Liver (tissue), 3 donors: ENCODE data around the gene MAPK4.
"Not testable (repeated sequence)": the region's sequence is repeated elsewhere in the genome, so short reads cannot be mapped to it uniquely, and the experiment has no call there.

ENCODE experiments used
- EGR1 ChIP-seq, 2 donors: IDR thresholded peaks; 2 replicates each; pipeline ENCODE4 v1.6.1; 2016 to 2018; ENCODE audit warnings: antibody characterized with exemption in 2 of 2, low read depth in 2 of 2
- FOXA2 ChIP-seq: IDR thresholded peaks from 2 replicates; pipeline ENCODE4 v1.6.1; 2016; ENCODE audit warnings: antibody characterized with exemption
- GABPA ChIP-seq, 2 donors: IDR thresholded peaks in 1 of 2; conservative IDR thresholded peaks in 1 of 2; 2 replicates each; pipeline ENCODE4 v1.6.1; 2016; ENCODE audit warnings: antibody characterized with exemption in 2 of 2, mild to moderate bottlenecking in 1 of 2, moderate library complexity in 1 of 2
- JUND ChIP-seq, 2 donors: IDR thresholded peaks; 2 replicates each; pipeline ENCODE4 v1.6.1; 2016; ENCODE audit warnings: antibody characterized with exemption in 2 of 2
- RAD21 ChIP-seq, 2 donors: IDR thresholded peaks; 2 replicates each; pipeline ENCODE4 v1.6.1; 2016; ENCODE audit warnings: antibody characterized with exemption in 2 of 2, mild to moderate bottlenecking in 2 of 2
- REST ChIP-seq: IDR thresholded peaks from 2 replicates; pipeline ENCODE4 v1.6.1; 2016; ENCODE audit warnings: antibody characterized with exemption, mild to moderate bottlenecking
- RXRA ChIP-seq, 2 donors: IDR thresholded peaks; 2 replicates each; pipeline ENCODE4 v1.6.1; 2017 to 2018; ENCODE audit warnings: antibody characterized with exemption in 2 of 2, mild to moderate bottlenecking in 1 of 2
- SP1 ChIP-seq: IDR thresholded peaks from 2 replicates; pipeline ENCODE4 v1.6.1; 2018; ENCODE audit warnings: antibody characterized with exemption, mild to moderate bottlenecking
- TAF1 ChIP-seq: conservative IDR thresholded peaks from 2 replicates; pipeline ENCODE4 v1.6.1; 2016; ENCODE audit warnings: antibody characterized with exemption, mild to moderate bottlenecking
- YY1 ChIP-seq: IDR thresholded peaks from 2 replicates; pipeline ENCODE4 v1.6.1; 2016; ENCODE audit warnings: antibody characterized with exemption, mild to moderate bottlenecking
- TF ChIP-seq, protein P1 (sequence below): fragments of 150-350 bp; IDR thresholded peaks from 2 replicates; pipeline ENCODE4 v1.5.1; 2017; ENCODE audit warnings: improper control_type of control experiment, low read depth, low read length; ENCODE audit not compliant: missing input control
- TF ChIP-seq, protein P2 (sequence below): IDR thresholded peaks from 2 replicates; pipeline ENCODE4 v1.6.1; 2016; ENCODE audit warnings: antibody characterized with exemption
- TF ChIP-seq, protein P3 (sequence below): IDR thresholded peaks from 2 replicates; pipeline ENCODE4 v1.6.1; 2016; ENCODE audit warnings: antibody characterized with exemption
- donor health status: healthy.
- donor health status: healthy.

- TF ChIP-seq, protein P1, sequence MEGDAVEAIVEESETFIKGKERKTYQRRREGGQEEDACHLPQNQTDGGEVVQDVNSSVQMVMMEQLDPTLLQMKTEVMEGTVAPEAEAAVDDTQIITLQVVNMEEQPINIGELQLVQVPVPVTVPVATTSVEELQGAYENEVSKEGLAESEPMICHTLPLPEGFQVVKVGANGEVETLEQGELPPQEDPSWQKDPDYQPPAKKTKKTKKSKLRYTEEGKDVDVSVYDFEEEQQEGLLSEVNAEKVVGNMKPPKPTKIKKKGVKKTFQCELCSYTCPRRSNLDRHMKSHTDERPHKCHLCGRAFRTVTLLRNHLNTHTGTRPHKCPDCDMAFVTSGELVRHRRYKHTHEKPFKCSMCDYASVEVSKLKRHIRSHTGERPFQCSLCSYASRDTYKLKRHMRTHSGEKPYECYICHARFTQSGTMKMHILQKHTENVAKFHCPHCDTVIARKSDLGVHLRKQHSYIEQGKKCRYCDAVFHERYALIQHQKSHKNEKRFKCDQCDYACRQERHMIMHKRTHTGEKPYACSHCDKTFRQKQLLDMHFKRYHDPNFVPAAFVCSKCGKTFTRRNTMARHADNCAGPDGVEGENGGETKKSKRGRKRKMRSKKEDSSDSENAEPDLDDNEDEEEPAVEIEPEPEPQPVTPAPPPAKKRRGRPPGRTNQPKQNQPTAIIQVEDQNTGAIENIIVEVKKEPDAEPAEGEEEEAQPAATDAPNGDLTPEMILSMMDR: not testable (repeated sequence)
- not testable (repeated sequence) for TF ChIP-seq TAF1; SP1; JUND (IDR thresholded peaks at IDR 0.05); REST; RXRA (IDR thresholded peaks at IDR 0.05); YY1; FOXA2; GABPA (IDR thresholded peaks at IDR 0.05 in 1 of 2, conservative IDR thresholded peaks at IDR 0.05 in 1 of 2); EGR1 (IDR thresholded peaks at IDR 0.05; ENCODE audit: low read depth in 2 of 2); RAD21 (IDR thresholded peaks at IDR 0.05)
- TF ChIP-seq, protein P2, sequence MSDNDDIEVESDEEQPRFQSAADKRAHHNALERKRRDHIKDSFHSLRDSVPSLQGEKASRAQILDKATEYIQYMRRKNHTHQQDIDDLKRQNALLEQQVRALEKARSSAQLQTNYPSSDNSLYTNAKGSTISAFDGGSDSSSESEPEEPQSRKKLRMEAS: not testable (repeated sequence)
- TF ChIP-seq, protein P3, sequence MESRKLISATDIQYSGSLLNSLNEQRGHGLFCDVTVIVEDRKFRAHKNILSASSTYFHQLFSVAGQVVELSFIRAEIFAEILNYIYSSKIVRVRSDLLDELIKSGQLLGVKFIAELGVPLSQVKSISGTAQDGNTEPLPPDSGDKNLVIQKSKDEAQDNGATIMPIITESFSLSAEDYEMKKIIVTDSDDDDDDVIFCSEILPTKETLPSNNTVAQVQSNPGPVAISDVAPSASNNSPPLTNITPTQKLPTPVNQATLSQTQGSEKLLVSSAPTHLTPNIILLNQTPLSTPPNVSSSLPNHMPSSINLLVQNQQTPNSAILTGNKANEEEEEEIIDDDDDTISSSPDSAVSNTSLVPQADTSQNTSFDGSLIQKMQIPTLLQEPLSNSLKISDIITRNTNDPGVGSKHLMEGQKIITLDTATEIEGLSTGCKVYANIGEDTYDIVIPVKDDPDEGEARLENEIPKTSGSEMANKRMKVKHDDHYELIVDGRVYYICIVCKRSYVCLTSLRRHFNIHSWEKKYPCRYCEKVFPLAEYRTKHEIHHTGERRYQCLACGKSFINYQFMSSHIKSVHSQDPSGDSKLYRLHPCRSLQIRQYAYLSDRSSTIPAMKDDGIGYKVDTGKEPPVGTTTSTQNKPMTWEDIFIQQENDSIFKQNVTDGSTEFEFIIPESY: not testable (repeated sequence)
These were observed 42.6 kb upstream of the MAPK4 start for GRCh38 chr18:50517277-50517676.
